ENCODE data around the gene PGM1. TPM values are rescaled to one million over a fixed set of nuclear protein-coding genes. Genes with fewer than 3 reads are reported as not detected.

The PGM1 gene
- total and polyA plus RNA-seq, 2 of the 13 experiments (the other 11 are each of a cell fraction or from before 2014, with no cell fraction given), result 51.6 to 105 TPM

DNA sequence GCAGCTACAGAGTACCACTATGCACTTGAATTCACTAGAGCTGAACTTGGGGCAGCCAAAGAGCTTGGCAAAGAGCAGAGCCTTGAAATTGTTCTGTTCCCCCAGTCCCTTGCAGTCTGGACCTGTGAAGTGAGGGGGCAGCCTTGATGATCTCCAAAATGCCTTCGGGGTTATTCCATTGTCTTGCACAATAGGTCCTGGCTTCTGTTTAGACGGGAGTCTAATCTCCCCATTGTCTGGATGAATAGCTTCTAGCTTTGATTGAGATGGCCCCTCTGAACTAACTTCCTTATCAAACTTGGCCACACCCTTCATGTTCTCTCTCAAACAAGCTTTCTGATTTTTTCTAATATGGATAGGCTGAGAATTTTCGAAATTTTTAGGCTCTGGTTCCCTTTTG lies 72.6 kb downstream of the PGM1 start:
- FAIRE-seq (no peak), ATAC-seq (no peak), DNase-seq (ENCODE audit: low spot score) (no peak)
- Histone ChIP-seq H3K4me1 (ENCODE audit: insufficient read depth, low read length) (peaks cover 25% of the 10 kb centered on the region), H3K27ac (ENCODE audit: extremely low read length, insufficient read depth, low read length) (no peak overlapping the region), H3K4me3 (replicated peaks in 1 of 3; ENCODE audit: insufficient read depth in 1 of 3, low read depth in 2 of 3, low read length in 3 of 3) (no peak overlapping the region), H3K79me2 (ENCODE audit: insufficient read depth, low read length) (no peaks in the 10 kb centered on the region), H3K27me3 (ENCODE audit: control insufficient read depth in 1 of 2, insufficient read depth in 2 of 2, low read length in 2 of 2) (no peaks in the 10 kb centered on the region), H2AFZ (ENCODE audit: low read length) (no peak overlapping the region), H3K9ac (ENCODE audit: insufficient read depth, low read depth, low read length) (no peak overlapping the region), H3K4me2 (ENCODE audit: low read depth, low read length) (no peak overlapping the region), H3K36me3 (replicated peaks in 1 of 2; ENCODE audit: control insufficient read depth in 1 of 2, insufficient read depth in 2 of 2, low read length in 2 of 2) (0 out of 5 replicates have a peak, but pooled peaks cover 0 to 2% of the 10 kb centered on the region in 2 experiments), H3K9me3 (ENCODE audit: low read length) (peaks cover 10% of the 10 kb centered on the region; the same call in 1 of the 2 replicates), H4K20me1 (ENCODE audit: insufficient read depth, low read length) (no peaks in the 10 kb centered on the region)
- WGBS (ENCODE audit: low lambda C conversion rate), result 95% methylated on average over 1 of the region's 3 CpGs
- TF ChIP-seq PHF21A (CRISPR knock-in tag; IDR thresholded peaks at IDR 0.05), result no peak
- TF ChIP-seq CBX2 (IDR thresholded peaks at IDR 0.05; ENCODE audit: low read depth, low read length), result no peak
- no peak for TF ChIP-seq CBX2 (CRISPR knock-in tag; IDR thresholded peaks at IDR 0.05; ENCODE audit: low read depth)
- ChIA-PET CTCF (ENCODE audit: low intra/inter-chr PET ratio, low total read pairs) (no interaction called here), POLR2A (no interaction called here)
- in situ Hi-C loops (cut with HindIII; ENCODE audit: extremely low pct_ligation_motif_present, low pct_unique_long_range_greater_than_20kb) (no loop called here), intact Hi-C loops (cut with micrococcal nuclease; ENCODE audit: unreplicated experiment) (no loop called here)
- no TSS peak for BruUV-seq (replicated peaks)

DNA sequence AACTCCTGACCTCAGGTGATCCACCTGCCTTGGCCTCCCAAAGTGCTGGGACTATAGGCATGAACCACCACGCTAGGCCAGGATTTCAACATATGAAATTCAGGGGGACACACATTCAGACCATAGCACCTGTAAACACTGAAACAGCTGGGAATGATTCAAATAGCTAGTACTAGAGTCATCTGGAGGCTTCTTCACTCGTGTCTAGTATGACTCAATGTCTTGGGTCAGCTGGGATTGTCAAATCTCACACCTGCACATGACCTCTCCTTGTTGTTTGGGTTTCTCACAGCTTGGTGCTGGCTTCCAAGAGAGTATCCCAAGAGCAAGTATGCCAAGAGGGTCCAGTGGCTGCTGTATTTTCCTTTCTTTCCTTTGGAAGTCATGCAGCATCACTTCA lies 75.1 kb downstream of the PGM1 start:
- no peak overlapping the region for H2AFZ ChIP-seq (ENCODE audit: low read length)
- no peak overlapping the region for H3K4me2 ChIP-seq (ENCODE audit: low read depth, low read length)
- H3K9me3 ChIP-seq (ENCODE audit: low read length), result peaks cover 10% of the 10 kb centered on the region; the same call in 1 of the 2 replicates
- H3K4me1 ChIP-seq (ENCODE audit: insufficient read depth, low read length), result peaks cover 9% of the 10 kb centered on the region
- no peaks in the 10 kb centered on the region for H4K20me1 ChIP-seq (ENCODE audit: insufficient read depth, low read length)
- no peak for DNase-seq (ENCODE audit: low spot score)
- ChIA-PET POLR2A (no interaction called here), CTCF (ENCODE audit: low intra/inter-chr PET ratio, low total read pairs) (no interaction called here)
- H3K27ac ChIP-seq (ENCODE audit: extremely low read length, insufficient read depth, low read length), result no peak overlapping the region
- ATAC-seq, result no peak
- no peak overlapping the region for H3K9ac ChIP-seq (ENCODE audit: insufficient read depth, low read depth, low read length)
- intact Hi-C loops (cut with micrococcal nuclease; ENCODE audit: unreplicated experiment), result no loop called here
- no peaks in the 10 kb centered on the region for H3K36me3 ChIP-seq (replicated peaks in 1 of 2; ENCODE audit: control insufficient read depth in 1 of 2, insufficient read depth in 2 of 2, low read length in 2 of 2)
- H3K4me3 ChIP-seq (replicated peaks in 1 of 3; ENCODE audit: insufficient read depth in 1 of 3, low read depth in 2 of 3, low read length in 3 of 3), result no peak overlapping the region
- no peaks in the 10 kb centered on the region for H3K27me3 ChIP-seq (ENCODE audit: control insufficient read depth in 1 of 2, insufficient read depth in 2 of 2, low read length in 2 of 2)
- 94% methylated on average over 2 of the region's 2 CpGs for WGBS (ENCODE audit: low lambda C conversion rate)
- BruUV-seq (replicated peaks), result no TSS peak
- H3K79me2 ChIP-seq (ENCODE audit: insufficient read depth, low read length), result no peaks in the 10 kb centered on the region
- in situ Hi-C loops (cut with HindIII; ENCODE audit: extremely low pct_ligation_motif_present, low pct_unique_long_range_greater_than_20kb), result no loop called here
- no peak for FAIRE-seq
- TF ChIP-seq HES4 (CRISPR knock-in tag; IDR thresholded peaks at IDR 0.05; ENCODE audit: borderline replicate concordance) (no peak), ZNF598 (CRISPR knock-in tag; IDR thresholded peaks at IDR 0.05; ENCODE audit: borderline replicate concordance) (no peak), ZNF652 (CRISPR knock-in tag; IDR thresholded peaks at IDR 0.05; ENCODE audit: borderline replicate concordance, low read depth) (no peak), ARNT2 (CRISPR knock-in tag; IDR thresholded peaks at IDR 0.05; ENCODE audit: low read depth) (no peak), RELA (CRISPR knock-in tag; IDR thresholded peaks at IDR 0.05) (no peak), NFKBIZ (CRISPR knock-in tag; IDR thresholded peaks at IDR 0.05) (no peak)
- TF ChIP-seq, protein P1, sequence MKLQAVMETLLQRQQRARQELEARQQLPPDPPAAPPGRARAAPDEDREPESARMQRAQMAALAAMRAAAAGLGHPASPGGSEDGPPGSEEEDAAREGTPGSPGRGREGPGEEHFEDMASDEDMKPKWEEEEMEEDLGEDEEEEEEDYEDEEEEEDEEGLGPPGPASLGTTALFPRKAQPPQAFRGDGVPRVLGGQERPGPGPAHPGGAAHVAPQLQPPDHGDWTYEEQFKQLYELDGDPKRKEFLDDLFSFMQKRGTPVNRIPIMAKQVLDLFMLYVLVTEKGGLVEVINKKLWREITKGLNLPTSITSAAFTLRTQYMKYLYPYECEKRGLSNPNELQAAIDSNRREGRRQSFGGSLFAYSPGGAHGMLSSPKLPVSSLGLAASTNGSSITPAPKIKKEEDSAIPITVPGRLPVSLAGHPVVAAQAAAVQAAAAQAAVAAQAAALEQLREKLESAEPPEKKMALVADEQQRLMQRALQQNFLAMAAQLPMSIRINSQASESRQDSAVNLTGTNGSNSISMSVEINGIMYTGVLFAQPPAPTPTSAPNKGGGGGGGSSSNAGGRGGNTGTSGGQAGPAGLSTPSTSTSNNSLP (IDR thresholded peaks at IDR 0.05; ENCODE audit: low read depth, low read length), result no peak
- TF ChIP-seq, protein P2, sequence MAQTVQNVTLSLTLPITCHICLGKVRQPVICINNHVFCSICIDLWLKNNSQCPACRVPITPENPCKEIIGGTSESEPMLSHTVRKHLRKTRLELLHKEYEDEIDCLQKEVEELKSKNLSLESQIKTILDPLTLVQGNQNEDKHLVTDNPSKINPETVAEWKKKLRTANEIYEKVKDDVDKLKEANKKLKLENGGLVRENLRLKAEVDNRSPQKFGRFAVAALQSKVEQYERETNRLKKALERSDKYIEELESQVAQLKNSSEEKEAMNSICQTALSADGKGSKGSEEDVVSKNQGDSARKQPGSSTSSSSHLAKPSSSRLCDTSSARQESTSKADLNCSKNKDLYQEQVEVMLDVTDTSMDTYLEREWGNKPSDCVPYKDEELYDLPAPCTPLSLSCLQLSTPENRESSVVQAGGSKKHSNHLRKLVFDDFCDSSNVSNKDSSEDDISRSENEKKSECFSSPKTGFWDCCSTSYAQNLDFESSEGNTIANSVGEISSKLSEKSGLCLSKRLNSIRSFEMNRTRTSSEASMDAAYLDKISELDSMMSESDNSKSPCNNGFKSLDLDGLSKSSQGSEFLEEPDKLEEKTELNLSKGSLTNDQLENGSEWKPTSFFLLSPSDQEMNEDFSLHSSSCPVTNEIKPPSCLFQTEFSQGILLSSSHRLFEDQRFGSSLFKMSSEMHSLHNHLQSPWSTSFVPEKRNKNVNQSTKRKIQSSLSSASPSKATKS (CRISPR knock-in tag; IDR thresholded peaks at IDR 0.05), result no peak
- TF ChIP-seq, protein P3, sequence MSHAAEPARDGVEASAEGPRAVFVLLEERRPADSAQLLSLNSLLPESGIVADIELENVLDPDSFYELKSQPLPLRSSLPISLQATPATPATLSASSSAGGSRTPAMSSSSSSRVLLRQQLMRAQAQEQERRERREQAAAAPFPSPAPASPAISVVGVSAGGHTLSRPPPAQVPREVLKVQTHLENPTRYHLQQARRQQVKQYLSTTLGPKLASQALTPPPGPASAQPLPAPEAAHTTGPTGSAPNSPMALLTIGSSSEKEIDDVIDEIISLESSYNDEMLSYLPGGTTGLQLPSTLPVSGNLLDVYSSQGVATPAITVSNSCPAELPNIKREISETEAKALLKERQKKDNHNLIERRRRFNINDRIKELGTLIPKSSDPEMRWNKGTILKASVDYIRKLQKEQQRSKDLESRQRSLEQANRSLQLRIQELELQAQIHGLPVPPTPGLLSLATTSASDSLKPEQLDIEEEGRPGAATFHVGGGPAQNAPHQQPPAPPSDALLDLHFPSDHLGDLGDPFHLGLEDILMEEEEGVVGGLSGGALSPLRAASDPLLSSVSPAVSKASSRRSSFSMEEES (CRISPR knock-in tag; IDR thresholded peaks at IDR 0.05), result no peak
- TF ChIP-seq, protein P4, sequence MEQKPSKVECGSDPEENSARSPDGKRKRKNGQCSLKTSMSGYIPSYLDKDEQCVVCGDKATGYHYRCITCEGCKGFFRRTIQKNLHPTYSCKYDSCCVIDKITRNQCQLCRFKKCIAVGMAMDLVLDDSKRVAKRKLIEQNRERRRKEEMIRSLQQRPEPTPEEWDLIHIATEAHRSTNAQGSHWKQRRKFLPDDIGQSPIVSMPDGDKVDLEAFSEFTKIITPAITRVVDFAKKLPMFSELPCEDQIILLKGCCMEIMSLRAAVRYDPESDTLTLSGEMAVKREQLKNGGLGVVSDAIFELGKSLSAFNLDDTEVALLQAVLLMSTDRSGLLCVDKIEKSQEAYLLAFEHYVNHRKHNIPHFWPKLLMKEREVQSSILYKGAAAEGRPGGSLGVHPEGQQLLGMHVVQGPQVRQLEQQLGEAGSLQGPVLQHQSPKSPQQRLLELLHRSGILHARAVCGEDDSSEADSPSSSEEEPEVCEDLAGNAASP (CRISPR knock-in tag; IDR thresholded peaks at IDR 0.05; ENCODE audit: borderline replicate concordance), result no peak

Measured in HepG2 (cell line).